CD4-positive, alpha-beta T cell (primary cell): ENCODE results near the gene TFAP2A. TPM values are rescaled to one million over a fixed set of nuclear protein-coding genes. Genes with fewer than 3 reads are reported as not detected.
A peak's percentile ranks its signal among the peaks of the same experiment; 100 is the strongest.

Experiments
- ATAC-seq: fragments of 200-7000 bp; cut with Tn5 transposase; one replicate; pipeline ENCODE4 v1.10.0; 2022; ENCODE audit warnings: mild to moderate bottlenecking; ENCODE audit not compliant: poor library complexity
- CTCF ChIA-PET: fragments of 350-600 bp; sonication (Branson Sonifier 250); formaldehyde crosslinking; loops from one replicate; lab custom pipeline; 2021; ENCODE audit warnings: antibody characterized with exemption, inconsistent platforms; lab: Charles Lee
- POLR2A ChIA-PET: fragments of 350-600 bp; sonication (Branson Sonifier 250); formaldehyde crosslinking; loops from one replicate; lab custom pipeline; 2021; ENCODE audit warnings: antibody characterized with exemption, inconsistent platforms; lab: Charles Lee
- DNase-seq, 14 experiments: peaks; one replicate each; pipeline ENCODE4 v3.0.0-alpha.2; 2013 to 2020; ENCODE audit warnings: mixed read lengths in 2 of 14
- H3K27ac ChIP-seq, 2 donors: one replicate each; pipeline versions ENCODE4 v1.5.1 to v1.7.0; 2013; ENCODE audit warnings: low read length in 2 of 2, low read depth in 1 of 2, mild to moderate bottlenecking in 1 of 2
- H3K27me3 ChIP-seq, 2 experiments: 1 replicate in 1 of 2; 2 replicates in 1 of 2; pipeline versions ENCODE4 v1.6.1 to v1.7.0; 2013; ENCODE audit warnings: low read length in 2 of 2, control low read depth in 1 of 2, mild to moderate bottlenecking in 1 of 2, moderate library complexity in 1 of 2; ENCODE audit not compliant: insufficient read depth in 2 of 2, control insufficient read depth in 1 of 2
- H3K36me3 ChIP-seq: one replicate; pipeline ENCODE4 v1.6.1; 2013; ENCODE audit warnings: low read length, control low read depth; ENCODE audit not compliant: insufficient read depth
- H3K4me1 ChIP-seq: one replicate; pipeline ENCODE4 v1.6.1; 2013; ENCODE audit warnings: low read length, control low read depth; ENCODE audit not compliant: insufficient read depth
- H3K4me3 ChIP-seq: one replicate; pipeline ENCODE4 v1.5.1; 2013; ENCODE audit warnings: mild to moderate bottlenecking, low read length, moderate library complexity
- H3K9me3 ChIP-seq, 2 experiments: 1 replicate in 1 of 2; 2 replicates in 1 of 2; pipeline versions ENCODE4 v1.6.1 to v1.7.0; 2013; ENCODE audit warnings: low read length in 2 of 2, mild to moderate bottlenecking in 2 of 2, control low read depth in 1 of 2, moderate library complexity in 1 of 2; ENCODE audit not compliant: control insufficient read depth in 1 of 2, insufficient read depth in 1 of 2
- H3K27ac Mint-ChIP-seq: one replicate; pipeline ENCODE4 v1.8.0; 2020; ENCODE audit warnings: mixed read lengths
- H3K27me3 Mint-ChIP-seq: one replicate; pipeline ENCODE4 v1.8.0; 2021; ENCODE audit warnings: mixed read lengths
- H3K36me3 Mint-ChIP-seq: one replicate; pipeline ENCODE4 v1.8.0; 2021; ENCODE audit warnings: low read depth, mixed read lengths
- H3K4me1 Mint-ChIP-seq: one replicate; pipeline ENCODE4 v1.8.0; 2021; ENCODE audit warnings: low read depth, mixed read lengths
- H3K4me3 Mint-ChIP-seq: one replicate; pipeline ENCODE4 v1.8.0; 2020; ENCODE audit warnings: mild to moderate bottlenecking, mixed read lengths
- H3K9me3 Mint-ChIP-seq: one replicate; pipeline ENCODE4 v1.8.0; 2020; ENCODE audit warnings: mixed read lengths
- intact Hi-C, 2 experiments: fragments of 100-400 bp; cut with DNase I in 1 of 2; cut with micrococcal nuclease in 1 of 2; formaldehyde crosslinking; loops; one replicate each; pipeline versions ENCODE4 v1.15.1 to v1.9.0; 2023 to 2025; cut with DNase I, micrococcal nuclease
- total RNA-seq, 174 experiments: library from RNA in 2 of 174; stranded (reverse) in 2 of 174; gene quantifications; one replicate each; pipeline ENCODE4 v1.2.3 and lab custom pipeline; 2021 to 2026
- TF ChIP-seq, protein P1 (sequence below): fragments of 200-600 bp; IDR thresholded peaks from one replicate; pipeline ENCODE4 v1.8.0; 2022; ENCODE audit warnings: antibody characterized with exemption, mild to moderate bottlenecking

The TFAP2A gene
- total RNA-seq, 2 experiments from 2014 or later = 0.16 TPM; not detected in 1

DNA sequence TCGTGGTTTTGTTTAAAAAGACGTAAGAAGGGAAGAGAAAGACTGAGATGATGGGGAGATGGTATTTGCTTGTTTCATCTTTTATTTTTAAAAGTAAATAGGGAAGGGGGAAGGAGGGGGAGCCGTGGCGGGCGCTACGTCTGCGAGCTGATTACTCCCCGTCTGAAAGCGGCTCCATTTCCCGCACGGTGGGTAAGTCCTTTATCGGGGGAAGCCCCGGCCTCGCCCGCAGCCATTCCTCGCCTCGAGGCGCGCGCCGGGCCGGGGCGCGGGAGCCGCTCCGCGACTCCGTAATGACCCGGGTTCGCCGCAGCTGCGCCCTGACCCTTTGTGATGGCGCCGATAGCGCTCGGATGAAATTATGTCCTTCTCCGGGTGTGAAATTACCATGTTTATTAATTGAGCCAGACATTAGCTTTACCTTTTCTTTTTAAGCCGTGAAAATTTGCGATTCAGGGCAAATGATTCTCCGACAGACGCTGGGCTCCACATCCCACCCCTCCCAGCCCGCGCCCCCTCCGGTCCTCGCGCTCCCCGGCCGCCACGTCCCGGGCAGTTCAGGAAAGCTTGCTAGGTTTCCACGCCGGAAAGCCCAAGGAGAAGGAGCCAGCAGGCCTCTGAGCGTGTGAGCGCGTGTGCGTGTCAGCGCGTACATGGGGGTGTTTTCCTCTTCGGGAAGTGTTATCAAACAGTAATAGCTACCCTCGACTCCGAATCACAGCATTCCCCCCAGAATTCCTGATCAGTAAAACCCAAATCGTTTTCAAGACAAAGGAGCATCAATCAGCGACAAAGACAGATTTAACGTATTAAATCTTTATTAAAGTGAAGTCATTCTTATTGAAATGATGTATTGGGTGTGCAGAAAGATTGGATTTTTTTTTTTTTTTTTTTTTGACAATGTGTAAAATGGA lies 30.0 kb downstream of the TFAP2A start:
- peaks cover 23% of the 10 kb centered on the region for H3K9me3 Mint-ChIP-seq
- H3K27ac Mint-ChIP-seq = no peak overlapping the region
- TF ChIP-seq, protein P1, sequence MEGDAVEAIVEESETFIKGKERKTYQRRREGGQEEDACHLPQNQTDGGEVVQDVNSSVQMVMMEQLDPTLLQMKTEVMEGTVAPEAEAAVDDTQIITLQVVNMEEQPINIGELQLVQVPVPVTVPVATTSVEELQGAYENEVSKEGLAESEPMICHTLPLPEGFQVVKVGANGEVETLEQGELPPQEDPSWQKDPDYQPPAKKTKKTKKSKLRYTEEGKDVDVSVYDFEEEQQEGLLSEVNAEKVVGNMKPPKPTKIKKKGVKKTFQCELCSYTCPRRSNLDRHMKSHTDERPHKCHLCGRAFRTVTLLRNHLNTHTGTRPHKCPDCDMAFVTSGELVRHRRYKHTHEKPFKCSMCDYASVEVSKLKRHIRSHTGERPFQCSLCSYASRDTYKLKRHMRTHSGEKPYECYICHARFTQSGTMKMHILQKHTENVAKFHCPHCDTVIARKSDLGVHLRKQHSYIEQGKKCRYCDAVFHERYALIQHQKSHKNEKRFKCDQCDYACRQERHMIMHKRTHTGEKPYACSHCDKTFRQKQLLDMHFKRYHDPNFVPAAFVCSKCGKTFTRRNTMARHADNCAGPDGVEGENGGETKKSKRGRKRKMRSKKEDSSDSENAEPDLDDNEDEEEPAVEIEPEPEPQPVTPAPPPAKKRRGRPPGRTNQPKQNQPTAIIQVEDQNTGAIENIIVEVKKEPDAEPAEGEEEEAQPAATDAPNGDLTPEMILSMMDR = no peak
- intact Hi-C loops = no loop called here
- POLR2A ChIA-PET = no interaction called here
- Histone ChIP-seq H3K4me3 (no peak overlapping the region), H3K36me3 (no peaks in the 10 kb centered on the region), H3K9me3 (peaks cover 15 to 53% of the 10 kb centered on the region in 2 experiments), H3K27me3 (peaks cover 97 to 100% of the 10 kb centered on the region in 2 experiments), H3K27ac (no peak overlapping the region), H3K4me1 (peaks cover 12% of the 10 kb centered on the region)
- H3K36me3 Mint-ChIP-seq = peaks cover 19% of the 10 kb centered on the region
- CTCF ChIA-PET = interaction anchor here (0.6 to 0.7 kb wide), 2 partner anchors 248 to 1868 kb away, joined by 3 read pairs; no protein-coding TSS in a partner anchor
- H3K27me3 Mint-ChIP-seq = peaks cover 92% of the 10 kb centered on the region
- no peak for ATAC-seq
- peaks cover 8% of the 10 kb centered on the region for H3K4me1 Mint-ChIP-seq
- H3K4me3 Mint-ChIP-seq = no peak overlapping the region
- DNase-seq = no peak

DNA sequence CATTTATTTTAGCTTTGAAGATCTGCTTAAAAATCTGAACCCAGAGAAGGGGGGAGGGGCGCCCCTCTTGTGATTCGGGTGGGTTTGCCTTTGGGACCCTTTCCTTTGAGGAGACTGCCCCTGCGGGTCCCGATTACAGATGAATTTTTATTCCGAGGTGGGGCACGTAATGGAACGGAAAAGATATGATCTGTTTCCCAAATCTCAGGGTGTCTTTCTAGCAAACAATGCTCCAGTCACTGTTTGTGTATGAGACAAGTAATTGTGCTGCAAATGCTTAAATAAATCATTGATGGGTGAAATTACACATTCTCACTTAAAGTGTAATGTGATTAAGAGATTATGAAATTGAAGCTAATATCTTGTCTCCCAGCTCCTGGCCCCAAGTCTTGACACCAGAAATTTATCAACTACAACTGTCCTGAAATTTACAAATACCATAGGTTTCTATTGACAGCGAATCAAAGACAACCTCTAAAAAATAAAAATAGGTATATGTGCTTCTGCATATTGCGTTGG lies 30.7 kb downstream of the TFAP2A start:
- Histone ChIP-seq H3K27ac (no peak overlapping the region), H3K36me3 (no peaks in the 10 kb centered on the region), H3K9me3 (peaks cover 15 to 49% of the 10 kb centered on the region in 2 experiments), H3K27me3 (peaks cover 90 to 98% of the 10 kb centered on the region in 2 experiments), H3K4me3 (no peak overlapping the region), H3K4me1 (peaks cover 9% of the 10 kb centered on the region)
- TF ChIP-seq, protein P1 = no peak
- H3K9me3 Mint-ChIP-seq = peaks cover 18% of the 10 kb centered on the region
- ATAC-seq = no peak
- H3K4me3 Mint-ChIP-seq = no peak overlapping the region
- H3K36me3 Mint-ChIP-seq = peaks cover 19% of the 10 kb centered on the region
- peaks cover 89% of the 10 kb centered on the region for H3K27me3 Mint-ChIP-seq
- H3K27ac Mint-ChIP-seq = no peak overlapping the region
- no peak for DNase-seq
- intact Hi-C loops = no loop called here
- peaks cover 8% of the 10 kb centered on the region for H3K4me1 Mint-ChIP-seq
- ChIA-PET POLR2A (no interaction called here), CTCF (no interaction called here)

DNA sequence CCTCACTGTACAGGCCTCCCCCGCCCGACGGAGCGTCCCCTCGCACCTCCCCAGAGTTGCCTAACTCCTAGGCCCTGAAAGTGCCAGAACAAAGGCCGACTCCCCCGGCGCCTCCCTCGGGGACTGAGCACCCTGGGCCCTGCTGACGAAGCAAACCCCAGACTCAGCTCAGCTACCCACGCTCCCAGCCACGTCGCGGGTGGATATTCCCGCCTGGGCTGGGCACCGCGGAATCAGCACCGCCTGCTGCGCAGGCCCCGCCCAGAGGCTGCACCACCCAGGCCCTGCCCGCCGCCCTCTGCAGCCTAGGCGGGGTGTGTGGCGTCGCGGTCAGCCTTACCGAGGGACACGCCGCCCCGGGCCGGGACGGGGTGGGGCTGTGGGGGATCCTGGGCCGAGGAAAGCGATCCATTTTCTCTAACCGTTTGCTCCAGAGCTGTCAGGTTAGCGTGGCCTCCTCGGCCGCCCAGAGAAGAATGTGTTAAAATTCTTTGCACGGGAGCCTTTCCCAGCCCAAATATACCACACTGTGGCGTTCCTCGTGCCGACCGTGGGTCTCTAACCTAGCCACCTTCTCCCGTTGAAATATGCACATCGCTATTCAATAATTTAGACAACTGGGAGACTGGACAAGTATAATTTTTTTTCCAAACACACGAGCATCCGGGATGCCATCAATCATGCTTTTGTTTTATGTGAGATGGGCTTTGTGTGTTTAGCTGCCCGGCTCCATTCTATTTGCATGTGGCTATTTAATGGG lies 31.4 kb downstream of the TFAP2A start:
- CTCF ChIA-PET = no interaction called here
- no peak for ATAC-seq
- intact Hi-C loops = no loop called here

More for the DNA sequence above, 31.4 kb downstream of the TFAP2A start:
- Mint-ChIP-seq H3K4me3 (peak overlapping the region; percentile 65), H3K9me3 (peaks cover 13% of the 10 kb centered on the region), H3K4me1 (peaks cover 8% of the 10 kb centered on the region), H3K27me3 (peaks cover 86% of the 10 kb centered on the region), H3K27ac (no peak overlapping the region), H3K36me3 (peaks cover 19% of the 10 kb centered on the region)
- peaks cover 9% of the 10 kb centered on the region for H3K4me1 ChIP-seq
- POLR2A ChIA-PET = no interaction called here
- H3K36me3 ChIP-seq = no peaks in the 10 kb centered on the region
- no peak for DNase-seq
- peaks cover 86 to 91% of the 10 kb centered on the region in 2 experiments for H3K27me3 ChIP-seq
- peaks cover 15 to 52% of the 10 kb centered on the region in 2 experiments for H3K9me3 ChIP-seq
- H3K4me3 ChIP-seq = no peak overlapping the region
- H3K27ac ChIP-seq = no peak overlapping the region
- TF ChIP-seq, protein P1 = no peak
